Stimulated activated CD8-positive, alpha-beta memory T cell treated with anti-CD3 and anti-CD28 coated beads, Interleukin-4, amount 100 ng/mL, for 48 hours (primary cell): ENCODE results near the gene GRPR.
"Not testable (repeated sequence)": the region's sequence is repeated elsewhere in the genome, so short reads cannot be mapped to it uniquely, and the experiment has no call there.

Source experiments
- DNase-seq: peaks from one replicate; pipeline ENCODE4 v3.0.0-alpha.2; 2020

The GRPR gene

DNA sequence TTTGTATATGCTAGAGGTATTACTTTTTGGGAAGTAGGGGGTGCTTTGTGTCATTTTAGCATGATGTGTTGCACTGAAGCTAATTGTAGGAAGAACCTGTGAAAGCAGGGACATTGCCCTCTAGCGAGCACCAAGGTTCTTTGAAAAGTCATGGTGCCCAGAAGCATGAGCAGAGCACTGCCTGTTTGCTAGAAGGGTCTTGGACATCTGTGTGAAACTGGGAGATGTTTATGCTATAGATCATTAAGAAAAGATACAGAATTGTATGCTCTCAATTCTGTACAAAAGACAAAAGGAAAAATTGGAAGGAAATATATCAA lies 14.7 kb downstream of the GRPR start:
- no peak for DNase-seq

DNA sequence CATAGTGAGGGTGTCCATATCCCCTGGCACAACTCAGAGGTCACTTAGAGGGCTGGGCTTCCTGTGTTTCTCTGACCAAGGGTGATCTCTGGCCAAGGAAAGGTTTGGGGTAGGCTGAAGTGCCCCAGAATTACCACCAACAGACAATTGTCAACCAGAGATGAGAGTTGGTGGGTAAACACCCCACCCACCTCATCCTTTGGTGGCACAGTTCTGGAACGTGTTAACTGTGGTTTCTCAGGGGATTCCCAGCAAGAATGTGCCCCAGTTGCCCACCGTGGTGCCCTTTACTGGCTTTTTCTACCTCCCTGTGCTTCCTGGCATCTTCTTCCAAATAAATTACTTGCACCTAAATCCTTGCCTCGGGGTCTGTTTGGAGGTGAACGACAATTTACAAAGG lies 17.1 kb downstream of the GRPR start:
- no peak for DNase-seq

DNA sequence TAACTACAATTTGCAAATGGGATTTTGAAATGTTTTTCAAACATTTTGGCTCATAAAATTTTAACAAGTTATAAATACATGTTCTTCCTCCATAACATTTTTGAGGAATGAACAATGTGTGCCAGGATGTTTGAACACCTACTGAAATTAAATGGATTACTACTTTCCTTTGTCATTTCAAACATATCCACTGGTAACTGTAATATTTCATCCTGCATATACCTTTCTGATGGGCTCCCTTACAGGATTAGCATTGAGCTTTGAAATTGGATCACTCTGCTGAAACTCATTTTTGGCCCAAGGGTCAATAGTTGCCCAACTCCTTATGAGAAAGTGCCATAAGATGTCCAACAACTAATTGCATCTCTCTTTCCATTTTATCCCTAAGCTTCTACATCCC lies 17.6 kb downstream of the GRPR start:
- no peak for DNase-seq

DNA sequence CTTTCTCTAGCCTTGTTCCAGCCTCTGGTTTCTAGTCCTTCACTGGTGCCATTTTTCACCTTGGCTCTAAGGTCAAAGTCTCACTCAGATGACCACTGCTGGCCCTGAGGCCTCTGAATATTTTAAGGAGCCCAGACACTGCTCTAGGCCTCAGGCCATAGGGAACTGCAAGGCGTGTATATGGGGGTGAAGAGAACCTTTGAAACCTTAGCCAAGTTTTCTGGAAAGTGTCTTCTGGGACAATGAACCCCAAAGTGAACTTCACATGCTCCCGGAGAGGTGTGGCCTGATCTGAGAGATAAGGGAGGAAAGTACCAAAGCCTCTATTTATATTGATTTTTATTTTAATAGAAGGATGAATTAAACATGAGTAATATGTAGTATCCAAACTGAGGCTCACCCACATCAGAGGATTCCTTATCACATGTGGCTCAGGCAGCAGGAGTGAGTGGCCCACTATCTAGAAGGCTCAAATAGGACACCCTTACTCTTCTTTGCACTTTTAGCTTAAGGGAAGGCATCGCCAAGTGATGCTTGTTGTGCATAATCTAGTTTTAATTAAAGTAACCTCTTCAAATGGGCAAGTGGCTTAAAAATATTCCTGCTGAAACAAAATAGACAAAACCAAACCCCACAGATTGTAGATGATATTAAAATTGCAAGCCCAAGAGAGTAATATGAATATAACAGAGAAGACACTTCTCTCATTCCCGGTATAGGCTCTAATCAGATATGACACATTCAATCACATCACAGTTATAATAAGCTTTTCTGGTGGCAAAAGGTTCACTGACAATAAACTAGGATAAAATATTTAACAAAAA lies 18.3 kb downstream of the GRPR start:
- no peak for DNase-seq

DNA sequence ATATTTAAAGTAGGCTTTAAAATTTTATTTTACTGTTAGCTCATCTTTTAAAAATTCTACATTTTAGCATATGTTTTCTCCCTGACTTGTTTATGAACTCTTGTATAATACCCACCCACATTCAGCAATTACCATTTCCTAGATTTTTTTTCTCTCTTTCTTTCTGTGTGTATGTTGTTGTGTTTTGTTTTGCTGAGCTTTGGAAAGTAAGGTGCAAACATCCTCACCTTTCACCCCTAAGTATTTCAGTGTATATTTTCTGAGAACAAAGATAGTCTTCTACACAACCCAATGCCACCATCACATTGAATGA lies 18.8 kb downstream of the GRPR start:
- DNase-seq: no peak

DNA sequence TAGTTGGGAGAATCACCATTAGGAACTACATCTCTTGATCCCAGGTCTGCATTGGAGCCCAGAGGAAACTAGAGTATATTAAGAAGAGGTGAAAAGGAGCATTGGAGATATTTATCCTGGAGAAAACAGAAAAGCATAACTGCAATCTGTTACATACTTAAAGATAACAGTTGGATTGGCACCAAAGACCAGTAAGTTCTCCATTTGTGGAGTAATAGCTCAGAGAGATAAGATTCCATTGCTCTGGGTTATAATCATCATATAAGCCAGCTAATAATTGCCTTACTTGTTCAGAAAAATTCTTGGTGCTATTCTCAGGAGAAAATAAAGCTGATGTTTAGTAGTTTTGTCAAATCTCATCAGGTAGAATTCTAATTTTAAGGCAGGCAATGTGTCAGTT lies 20.6 kb downstream of the GRPR start:
- no peak for DNase-seq

DNA sequence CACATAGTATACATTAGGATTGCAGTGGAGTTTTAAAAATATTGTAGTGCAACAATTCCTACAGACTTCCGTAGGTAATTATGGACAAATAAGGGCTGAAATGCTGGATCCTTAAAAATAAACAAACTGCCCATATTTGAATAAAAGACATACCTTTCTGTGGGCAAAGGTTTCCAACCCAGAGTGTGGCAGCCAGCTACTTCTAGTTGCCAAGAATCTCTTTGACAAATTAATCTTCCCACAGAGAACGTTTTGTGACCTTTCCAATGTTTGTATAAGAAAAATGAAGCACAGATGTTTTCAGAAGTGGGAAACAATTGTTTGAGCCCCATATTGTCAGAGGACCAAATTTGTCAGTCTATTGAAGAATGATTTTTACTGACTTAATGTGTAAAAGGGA lies 21.1 kb downstream of the GRPR start:
- no peak for DNase-seq

DNA sequence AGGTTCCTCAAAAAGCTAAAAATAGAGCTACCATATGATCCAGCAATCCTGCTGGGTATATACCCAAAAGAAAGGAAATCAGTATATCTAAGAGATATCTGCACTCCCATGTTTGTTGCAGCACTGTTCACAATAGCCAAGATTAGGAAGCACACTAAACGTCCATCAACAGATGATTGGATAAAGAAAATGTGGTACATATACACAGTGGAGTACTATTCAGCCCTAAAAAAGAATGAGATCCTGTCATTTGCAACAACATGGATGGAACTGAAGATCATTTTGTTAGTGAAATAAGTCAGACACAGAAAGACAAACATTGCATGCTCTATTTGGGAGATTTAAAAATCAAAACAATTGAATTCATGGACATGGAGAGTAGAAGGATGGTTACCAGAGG lies 21.7 kb downstream of the GRPR start:
- not testable (repeated sequence) for DNase-seq

DNA sequence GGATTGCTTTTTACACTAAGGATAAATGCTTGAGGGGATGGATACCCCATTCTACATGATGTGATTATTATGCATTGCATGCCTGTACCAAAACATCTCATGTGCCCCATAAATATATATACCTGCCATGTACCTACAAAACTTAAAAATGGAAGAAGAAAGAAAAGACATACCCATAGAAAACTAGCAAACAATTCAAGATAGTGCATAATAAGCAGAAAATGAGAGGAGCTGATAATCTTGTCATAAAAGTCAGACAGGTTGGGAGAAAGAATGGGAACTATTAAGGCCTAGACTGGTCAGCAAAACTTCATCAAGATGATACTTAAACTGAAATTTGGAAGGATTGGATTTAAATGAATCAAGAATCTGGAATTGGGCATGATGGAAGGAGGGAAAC lies 22.3 kb downstream of the GRPR start:
- DNase-seq: no peak

DNA sequence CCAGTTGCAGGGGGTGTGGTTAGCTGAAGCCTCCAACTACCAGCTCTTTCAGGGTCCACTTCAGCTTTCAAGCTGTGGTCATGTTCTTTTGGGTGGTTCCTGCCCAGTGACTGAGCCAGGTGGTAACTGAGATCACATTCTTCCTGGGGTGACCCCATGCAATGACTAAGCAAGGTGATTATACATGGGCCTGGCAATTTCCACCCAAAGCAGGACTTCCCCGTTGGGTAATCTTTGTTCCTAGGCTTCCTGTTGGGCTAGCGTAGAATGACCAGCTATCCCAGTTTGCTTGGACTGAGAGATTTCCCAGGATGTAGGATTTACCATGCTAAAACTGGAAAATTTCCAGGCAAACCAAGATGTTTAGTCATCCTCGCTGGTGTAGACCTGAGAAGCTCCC lies 25.5 kb downstream of the GRPR start:
- no peak for DNase-seq

DNA sequence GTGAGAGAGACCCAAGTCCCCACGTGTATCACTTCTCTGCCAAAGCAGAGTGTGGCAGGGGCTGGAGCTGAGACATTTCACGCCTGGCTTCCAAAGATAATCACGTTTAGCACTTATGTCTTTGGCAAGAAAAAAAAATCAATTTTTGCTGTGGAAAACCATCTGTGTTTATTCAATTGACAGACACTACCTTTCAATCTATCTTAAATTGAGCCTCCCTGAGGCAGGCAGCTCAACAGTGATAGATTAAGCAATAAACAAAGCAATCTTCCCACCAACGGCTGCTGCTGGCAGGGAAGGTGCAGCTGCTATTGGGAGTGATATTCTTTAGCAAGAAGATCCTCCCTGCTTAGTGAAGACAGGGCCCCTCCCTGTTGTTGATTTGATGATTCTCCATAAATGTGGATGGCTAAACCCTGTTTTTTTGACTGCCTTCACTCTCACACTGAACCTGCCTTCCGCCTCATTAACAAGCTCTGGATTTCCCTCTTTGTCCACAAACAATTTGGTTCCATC lies 32.3 kb downstream of the GRPR start:
- no peak for DNase-seq

DNA sequence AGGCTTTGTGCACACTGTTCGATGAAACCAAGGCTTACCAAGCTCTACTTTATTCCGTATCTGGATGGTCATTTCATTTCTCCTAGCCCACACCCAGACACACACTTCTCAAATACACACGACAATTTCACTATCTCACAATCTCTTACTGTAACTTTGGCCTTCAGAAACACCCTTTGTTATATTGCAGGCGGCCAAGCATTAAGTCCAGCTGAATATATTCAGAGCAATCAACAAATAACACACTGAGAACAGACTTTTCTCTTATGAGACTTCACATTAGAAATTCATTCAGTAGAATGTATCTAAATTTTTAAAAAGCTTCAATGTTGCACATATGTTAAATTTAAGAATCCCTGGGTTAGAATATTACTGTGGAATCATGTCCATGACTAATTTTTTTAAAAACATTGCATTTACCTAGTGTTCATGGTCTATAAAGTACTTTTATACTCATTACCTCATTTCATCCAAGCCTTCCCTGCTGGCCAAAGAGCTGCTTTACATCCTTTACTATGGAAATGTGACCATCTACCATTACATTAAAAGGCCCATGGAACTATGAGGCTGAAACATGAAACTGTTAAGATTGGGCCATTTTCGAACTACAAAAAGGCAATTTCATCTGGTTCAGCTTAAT lies 33.4 kb downstream of the GRPR start:
- no peak for DNase-seq

DNA sequence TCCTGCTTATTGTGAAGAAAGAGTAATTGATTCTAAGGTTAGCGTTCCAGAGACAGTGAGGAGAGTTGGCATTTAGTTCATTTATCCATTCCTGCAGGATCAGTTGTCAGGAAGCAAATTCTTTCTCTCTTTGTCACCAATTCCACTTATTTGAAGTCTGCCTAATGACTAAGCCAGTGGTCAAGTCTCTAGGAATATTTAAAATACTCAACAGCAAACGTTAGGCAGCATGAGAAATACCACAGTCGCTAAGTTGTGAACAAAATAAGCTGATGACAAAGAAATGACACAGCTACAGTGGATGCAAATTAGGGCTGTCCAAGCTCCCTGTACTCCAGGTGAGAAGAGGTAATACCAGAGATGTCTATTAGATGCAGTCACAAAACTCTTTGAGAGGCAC lies 37.4 kb downstream of the GRPR start:
- no peak for DNase-seq

DNA sequence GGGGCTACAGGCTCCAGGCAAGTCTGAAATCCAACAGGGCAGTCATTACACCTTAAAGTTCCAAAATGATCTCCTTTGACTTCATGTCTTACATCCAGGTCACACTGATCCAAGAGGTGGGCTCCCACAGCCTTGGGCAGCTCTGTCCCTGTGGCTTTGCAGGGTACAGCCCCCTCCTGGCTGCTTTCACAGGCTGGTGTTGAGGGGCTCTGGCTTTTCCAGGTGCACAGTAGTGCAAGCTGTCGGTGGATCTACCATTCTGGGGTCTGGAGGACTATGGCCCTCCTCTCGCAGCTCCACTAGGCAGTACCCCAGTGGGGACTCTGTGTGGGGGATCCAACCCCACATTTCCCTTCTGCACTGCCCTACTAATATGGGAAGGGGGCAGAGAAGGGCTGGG lies 37.8 kb downstream of the GRPR start:
- not testable (repeated sequence) for DNase-seq

DNA sequence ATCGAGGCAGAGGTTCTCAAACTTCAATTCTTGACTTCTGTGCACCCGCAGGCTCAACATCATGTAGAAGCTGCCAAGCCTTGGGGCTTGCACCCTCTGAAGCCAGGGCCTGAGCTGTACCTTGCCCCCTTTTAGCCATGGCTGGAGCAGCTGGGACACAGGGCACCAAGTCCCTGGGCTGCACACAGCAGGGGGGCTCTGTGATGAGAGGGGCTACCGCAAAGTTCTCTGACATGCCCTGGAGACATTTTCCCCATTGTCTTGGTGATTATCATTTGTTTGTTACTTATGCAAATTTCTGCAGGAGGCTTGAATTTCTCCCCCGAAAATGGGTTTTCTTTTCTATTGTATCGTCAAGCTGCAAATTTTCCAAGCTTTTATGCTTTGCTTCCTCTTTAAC lies 39.0 kb downstream of the GRPR start:
- DNase-seq: no peak

DNA sequence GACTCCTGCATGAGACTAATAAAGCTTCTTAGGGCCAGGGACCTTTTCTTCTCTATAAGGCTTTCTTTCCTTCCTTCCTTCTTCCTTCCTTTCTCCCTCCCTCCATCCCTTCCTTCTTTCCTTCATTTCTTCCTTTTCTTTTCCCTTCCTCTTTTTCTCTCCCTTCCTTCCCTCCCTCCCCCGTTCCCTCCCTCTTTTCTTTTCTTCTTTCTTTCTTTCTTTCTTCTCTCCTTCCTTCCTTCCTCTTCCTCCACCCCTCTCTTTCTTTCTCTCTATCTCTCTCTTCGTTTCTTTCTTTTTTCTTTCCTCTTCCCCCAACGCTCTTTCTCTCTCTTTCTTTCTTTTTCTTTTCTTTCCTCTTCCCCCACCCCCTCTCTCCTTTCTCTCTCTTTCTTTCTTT lies 41.4 kb downstream of the GRPR start:
- DNase-seq: no peak

DNA sequence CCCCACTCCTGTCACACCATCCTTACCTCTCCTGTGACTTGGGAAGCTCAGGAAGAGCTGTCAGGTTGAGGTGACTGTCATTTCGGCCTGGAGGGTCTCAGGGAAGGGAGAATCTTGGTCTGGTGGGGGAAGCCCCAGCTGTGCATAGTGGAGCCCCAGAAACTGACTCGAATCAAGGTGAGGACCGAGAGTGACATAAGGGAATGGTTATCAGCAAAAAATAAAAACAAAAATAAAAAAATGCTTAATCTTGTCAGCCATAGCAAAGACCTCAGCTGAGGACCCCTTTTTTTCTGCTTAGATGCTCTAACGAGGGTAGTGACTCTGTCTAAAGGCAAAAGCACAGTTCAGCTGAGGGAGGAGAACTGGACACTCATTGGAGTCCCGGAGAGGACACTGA lies 43.8 kb downstream of the GRPR start, which contains the start of gene MAGEB17:
Gene MAGEB17 (plus strand): TSS at position 301 of the 400 bp plus-strand sequence. CDS start 2,902 bp downstream, outside the sequence.
- no peak for DNase-seq

DNA sequence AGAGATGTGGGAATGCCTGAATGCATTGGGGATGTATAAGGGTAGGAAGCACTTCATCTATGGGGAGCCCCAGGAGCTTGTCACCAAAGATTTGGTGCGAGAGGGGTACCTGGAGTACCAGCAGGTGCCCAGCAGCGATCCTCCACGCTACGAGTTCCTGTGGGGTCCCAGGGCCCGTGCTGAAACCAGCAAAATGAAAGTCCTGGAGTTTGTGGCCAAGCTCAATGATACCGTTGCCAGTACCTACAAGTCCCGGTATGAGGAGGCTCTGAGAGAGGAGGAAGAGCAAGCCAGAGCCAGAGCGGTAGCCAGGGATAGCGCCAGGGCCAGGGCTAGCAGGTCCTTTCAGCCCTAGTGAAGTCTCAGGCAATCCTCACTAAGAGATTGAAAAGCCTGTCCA lies 47.7 kb downstream of the GRPR start:
- DNase-seq: no peak

DNA sequence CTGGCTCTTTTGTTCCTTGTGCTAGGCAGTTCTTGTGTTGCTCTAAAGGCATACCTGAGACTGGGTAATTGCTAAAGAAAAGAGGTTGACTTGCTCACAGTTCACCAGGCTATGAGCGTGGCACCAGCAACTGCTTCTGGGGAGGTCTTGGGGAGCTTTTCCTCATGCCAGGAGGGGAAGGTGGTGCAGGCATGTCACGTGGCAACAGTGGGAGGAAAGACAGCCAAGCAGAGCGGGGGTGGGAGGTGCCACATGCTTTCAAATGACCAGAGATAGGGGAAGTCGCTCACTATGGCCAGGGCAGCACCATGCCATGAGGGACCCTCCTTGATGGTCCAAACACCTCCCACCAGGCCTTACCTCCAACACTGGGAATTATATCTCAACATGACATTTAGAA lies 48.6 kb downstream of the GRPR start:
- DNase-seq: no peak

DNA sequence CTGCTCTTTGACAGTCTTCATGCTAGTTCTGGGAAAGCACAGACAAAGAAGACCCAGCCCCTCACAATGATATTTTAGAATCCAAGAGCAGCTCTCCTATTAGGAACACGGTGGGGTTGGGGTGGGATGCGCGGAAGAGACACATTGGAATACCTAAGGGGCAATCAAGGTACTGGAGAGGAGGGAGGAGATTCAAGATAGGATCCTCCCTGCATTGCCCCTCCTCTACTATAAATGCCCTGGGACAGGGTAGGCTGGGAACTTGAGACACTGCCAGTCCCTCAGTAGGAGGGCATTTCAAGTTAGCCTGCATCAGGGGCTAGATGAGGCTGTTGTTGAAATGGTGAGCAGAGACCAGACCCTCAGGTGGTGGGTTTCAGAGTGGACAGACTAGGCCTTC lies 49.0 kb downstream of the GRPR start:
- no peak for DNase-seq

DNA sequence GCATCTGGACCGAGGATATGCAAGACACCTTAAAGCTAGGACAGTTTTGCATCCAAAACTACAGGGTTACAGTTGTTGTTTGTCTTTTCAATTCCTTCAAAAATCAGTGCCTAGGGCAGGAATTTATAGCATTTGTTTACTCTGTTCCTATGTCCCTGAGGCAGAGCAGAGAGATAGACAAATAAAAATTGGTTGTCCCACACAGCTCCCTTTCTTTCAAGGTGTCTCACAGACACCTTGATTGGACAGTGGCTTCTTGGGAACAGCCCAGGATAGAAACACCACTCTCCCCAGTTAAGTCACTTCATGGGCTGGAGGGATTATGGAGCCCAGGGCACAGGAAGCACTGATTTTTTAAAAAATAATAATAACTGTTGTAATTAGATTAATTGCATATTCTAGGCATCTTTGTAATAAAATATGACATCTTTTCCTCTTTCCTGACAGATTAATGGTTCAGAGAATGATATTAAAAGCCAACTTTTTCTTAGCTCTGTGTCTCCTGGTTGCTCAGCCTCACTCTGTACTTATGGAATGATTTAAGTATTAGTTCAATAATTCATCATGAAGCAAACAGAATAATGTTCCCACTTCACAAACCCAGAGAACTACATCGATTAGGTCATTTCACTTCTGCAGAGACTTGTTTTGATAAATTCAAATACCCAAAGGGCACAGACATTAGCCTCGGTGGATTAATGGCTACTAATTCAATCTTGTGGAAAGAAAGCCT lies 52.1 kb downstream of the GRPR start:
- no peak for DNase-seq

DNA sequence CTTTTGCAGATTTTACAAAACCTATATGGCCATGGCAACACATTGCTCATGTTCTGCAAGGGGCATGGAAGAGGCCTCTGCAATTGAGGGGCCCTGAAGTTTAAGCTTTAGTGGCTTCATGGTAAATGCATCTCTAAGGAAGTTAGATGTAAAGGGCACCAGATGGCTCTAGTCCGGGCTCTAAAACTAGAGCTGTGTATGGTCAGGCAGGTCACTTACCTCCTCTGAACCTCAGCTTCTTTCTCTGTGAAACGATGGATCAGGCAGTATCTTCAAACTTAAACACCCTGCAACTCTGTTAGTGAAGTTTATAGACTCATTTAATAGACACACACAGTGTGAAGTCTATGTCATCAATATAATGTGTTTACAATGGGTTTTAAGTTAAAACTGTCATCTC lies 53.9 kb downstream of the GRPR start:
- no peak for DNase-seq

DNA sequence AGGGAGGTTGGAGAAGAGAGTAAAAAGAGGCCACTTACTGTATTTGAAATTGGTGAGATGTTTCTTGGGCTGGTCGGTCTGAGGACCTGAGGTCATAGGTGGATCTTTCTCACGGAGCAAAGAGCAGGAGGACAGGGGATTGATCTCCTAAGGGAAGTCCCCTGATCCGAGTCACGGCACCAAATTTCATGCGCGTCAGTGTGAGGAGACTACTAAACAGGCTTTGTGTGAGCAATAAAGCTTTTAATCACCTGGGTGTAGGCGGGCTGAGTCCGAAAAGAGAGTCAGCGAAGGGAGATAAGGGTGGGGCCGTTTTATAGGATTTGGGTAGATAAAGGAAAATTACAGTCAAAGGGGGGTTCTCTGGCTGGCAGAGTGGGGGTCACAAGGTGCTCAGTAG lies 60.5 kb downstream of the GRPR start:
- DNase-seq: not testable (repeated sequence)

DNA sequence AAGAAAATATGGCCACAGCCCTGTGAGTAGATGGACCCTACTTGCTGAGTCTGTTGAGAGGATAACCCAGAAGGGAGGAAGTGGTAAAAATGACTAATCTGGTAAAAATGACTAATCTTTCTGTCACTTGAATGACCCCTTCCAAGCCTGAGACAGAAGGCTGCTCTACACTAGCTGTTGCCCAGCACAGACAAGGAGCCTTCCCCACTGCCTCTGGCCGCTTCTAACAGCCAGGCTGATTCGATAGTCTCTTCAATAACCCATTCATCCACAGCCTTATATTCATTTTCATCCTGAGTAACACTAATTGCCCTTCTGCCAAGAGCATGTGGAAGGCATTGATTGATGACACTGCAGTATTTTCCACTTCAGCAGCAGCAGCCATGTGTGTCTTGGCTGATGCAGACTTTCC lies 62.4 kb downstream of the GRPR start:
- DNase-seq: no peak
